ENCODE data around the gene RNF220. TPM values are rescaled to one million over a fixed set of nuclear protein-coding genes. Genes with fewer than 3 reads are reported as not detected.

RNF220 gene
- 57.7 to 64.2 TPM (median 61.6 TPM) in 5 replicates for total RNA-seq (2022; extraction: Qiagen RNA extraction)

DNA sequence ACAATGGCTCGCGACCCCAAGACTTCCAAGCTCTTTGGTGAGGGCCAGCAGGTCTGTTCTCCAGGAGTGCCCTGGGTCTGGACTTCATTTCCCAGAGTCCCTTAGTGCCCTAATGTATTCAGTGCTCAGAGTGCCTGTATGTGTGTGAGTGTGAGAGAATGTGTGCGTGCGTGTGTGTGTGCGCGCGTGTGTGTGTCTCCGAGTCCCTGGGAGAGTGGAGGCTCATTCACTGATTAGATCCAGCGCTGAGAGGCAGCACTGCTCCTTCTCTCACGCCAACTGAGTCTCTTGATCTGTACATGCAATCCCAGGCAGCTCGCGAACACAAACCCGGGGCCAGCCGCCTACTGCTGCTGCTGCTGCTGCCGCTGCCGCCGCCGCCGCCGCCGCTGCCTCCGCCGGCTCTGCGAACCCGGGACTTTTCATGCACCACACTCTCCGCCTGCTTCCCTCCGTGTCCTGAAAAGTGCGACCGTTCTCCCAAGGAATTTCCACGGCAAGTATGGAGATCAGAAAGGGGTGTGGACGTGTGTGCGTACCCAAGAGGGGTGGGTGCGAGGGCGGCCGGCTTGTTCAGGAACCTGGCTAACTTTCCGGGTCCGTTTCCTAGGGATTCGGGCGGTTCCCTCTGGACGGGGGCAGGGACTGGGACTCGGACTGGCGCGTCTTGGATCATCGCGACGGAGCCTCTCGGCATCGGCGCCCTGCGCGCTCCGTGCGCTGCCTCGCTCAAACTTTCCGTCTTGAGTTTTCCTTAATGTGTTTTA lies at the start of gene RNF220:
RNF220 (plus strand) TSS at position 225 of the 767 bp plus-strand sequence.

DNA sequence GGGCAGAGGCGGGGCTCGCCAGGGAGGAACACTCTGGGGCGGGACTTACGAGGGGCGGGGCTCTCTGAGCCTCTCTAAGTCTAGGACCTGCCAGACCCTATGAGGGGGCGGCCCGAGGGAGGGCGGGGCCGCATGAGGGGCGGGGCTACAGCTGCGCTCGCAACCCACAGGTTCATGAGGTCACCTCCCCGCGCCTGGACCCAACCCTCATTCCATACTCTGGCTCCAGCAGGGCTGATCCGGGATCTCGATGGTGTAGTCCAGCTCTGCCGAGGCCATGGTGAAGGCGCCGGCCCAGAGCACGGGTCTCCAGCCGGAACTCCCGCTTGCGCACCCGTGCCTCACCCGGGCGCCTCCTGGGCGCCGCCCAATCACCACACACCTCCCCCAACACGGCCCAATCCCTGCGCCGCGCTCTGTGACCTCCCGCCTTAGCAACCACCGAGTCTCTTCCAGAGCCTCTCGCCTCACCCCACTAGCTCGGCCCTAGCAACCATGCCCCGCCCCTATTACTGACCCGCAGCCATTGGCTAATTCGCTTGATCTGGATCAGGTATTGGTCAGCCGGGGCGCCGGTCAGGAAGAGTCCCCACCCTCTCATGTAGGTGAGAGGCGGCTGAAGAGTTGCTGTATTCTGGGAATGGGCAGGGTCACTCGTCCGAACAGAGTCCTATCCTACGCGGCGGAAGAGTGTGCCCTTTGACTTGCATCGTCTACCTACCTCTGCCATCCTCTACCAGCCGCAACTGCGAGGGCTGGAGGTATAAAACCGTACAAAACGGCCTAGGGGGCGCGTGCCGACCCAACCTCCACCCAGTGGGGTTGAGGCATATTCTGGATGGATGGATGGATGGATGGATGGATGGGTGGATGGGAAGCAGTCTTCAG lies 269.3 kb downstream of the RNF220 start, which contains the start of the genes ARMH1 and TMEM53:
ARMH1 (plus strand) TSS at position 602 of the 888 bp plus-strand sequence. CDS start 14,984 bp downstream, outside the sequence.
TMEM53 (minus strand) TSS at position 369 of the 888 bp plus-strand sequence; CDS start at position 279, 90 bp downstream.

Other genes starting within 250 kb of the RNF220 start
- gene DMAP1, start 191.8 kb upstream of the RNF220 start, total RNA-seq (2022; extraction: Qiagen RNA extraction): 18.7 to 22.4 TPM (median 19.0 TPM) in 5 replicates
- gene ERI3, start 50.0 kb upstream of the RNF220 start, total RNA-seq (2022; extraction: Qiagen RNA extraction): 45.1 to 60.4 TPM (median 58.4 TPM) in 5 replicates

All from A549 treated with Hydrocortisone at 1 μM for 4 hours (cell line).